GM18508 (cell line): Measurements from ENCODE around the gene GGCT.
"Not testable (repeated sequence)": the region's sequence is repeated elsewhere in the genome, so short reads cannot be mapped to it uniquely, and the experiment has no call there.

Source experiments
- ATAC-seq: cut with Tn5 transposase; IDR thresholded peaks from one replicate; pipeline ENCODE4 v1.9.1; 2021; ENCODE audit warnings: moderate number of reproducible peaks; ENCODE audit not compliant: insufficient read depth, unreplicated experiment

GGCT gene, protein sequence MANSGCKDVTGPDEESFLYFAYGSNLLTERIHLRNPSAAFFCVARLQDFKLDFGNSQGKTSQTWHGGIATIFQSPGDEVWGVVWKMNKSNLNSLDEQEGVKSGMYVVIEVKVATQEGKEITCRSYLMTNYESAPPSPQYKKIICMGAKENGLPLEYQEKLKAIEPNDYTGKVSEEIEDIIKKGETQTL

DNA sequence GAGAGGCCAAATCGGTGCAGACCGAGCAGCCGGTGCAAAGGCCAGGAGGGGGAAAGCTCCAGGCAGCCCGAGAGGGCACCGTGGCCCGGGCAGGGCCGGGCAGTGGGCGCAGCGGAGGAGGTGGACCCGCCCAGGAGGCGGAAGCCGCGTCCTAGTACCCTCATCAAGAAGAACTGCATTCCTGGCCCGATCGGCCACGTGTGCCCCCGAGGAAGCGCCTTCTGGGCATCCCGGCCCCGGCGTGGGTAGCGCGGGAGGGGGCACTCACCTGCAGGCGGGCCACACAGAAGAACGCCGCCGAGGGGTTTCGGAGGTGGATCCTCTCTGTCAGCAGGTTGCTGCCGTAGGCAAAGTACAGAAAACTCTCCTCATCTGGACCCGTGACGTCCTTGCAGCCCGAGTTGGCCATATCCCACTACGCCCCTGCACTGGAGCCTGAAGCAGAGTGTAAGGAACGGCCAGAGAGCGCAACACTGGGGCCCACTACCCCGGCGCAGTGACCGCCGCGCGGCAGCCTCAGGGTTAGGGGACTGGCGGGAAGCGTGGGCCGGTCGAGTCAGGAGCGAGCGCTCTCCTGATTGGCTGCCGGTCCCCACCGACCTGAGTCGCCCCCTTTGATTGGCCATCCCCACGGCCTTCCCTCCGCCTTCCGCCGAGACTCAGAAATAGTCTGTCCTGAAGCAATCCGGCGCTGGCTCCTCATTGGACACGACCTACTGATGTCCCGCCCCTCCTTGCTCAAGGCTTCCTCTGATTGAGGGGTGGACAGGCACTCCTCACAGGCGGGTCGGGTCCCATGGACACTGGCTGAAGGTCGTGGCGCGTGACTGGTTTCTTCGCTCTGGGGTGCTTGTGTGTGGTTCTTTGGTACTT is at the start of gene GGCT:
GGCT (minus strand) TSS at position 529 of the 873 bp plus-strand sequence; CDS start at position 409, 120 bp downstream.
- peak; percentile 98 for ATAC-seq

DNA sequence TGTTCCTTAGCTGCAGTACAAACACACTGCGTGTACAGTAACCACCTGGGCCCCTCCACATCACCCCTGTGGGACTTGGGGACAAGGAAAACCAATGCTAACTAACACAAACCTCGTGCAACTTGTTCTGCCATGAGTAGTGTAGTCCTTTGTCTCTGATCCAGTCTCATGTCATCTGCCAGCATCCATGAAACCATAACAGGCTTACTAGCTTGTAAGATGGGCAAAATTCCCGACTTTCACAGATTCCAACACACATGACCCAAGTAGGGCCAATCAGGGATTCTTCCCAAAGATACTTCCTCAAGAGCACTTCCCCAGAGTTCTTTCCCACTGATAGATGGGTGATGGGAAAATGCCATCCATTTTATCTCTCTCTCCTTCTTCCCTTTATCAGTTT is 48.9 kb upstream of the GGCT start:
- ATAC-seq = no peak

DNA sequence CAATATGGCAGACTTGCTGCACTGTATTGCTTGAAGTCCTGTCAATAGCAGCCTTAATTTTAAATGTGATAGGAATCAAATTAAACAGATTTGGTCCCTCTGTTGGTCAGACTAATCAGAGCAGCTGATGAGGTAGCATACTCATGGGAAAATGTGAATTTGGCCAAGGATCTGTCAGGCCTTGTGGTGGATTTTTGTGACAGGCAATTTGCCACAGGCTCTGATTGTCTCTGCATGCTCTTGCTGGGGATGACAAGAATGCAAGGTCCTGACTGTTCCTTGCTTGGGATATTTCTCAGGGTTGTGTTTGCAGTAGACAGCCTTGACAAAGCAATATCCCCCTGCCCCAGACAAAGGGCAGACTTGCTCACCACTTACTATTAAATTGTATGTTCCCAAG is 48.5 kb upstream of the GGCT start:
- ATAC-seq = no peak

DNA sequence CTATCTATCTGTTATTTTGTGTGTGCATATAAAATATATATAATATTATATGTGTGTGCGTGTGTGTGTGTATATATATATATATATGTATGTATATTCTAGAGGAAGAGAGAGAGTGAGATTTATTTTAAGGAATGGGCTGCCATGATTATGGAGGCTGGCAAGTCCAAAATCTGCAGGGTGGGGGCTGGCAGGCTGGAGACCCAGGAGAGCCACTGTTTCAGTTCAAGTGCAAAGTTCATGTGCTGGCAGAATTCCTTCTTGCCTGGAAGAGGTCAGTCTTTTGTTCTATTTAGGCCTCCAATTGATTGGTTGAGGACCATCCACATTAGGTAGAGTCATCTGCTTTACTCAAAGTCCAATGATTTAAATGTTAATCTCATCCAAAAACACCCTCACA is 47.7 kb upstream of the GGCT start:
- no peak for ATAC-seq

DNA sequence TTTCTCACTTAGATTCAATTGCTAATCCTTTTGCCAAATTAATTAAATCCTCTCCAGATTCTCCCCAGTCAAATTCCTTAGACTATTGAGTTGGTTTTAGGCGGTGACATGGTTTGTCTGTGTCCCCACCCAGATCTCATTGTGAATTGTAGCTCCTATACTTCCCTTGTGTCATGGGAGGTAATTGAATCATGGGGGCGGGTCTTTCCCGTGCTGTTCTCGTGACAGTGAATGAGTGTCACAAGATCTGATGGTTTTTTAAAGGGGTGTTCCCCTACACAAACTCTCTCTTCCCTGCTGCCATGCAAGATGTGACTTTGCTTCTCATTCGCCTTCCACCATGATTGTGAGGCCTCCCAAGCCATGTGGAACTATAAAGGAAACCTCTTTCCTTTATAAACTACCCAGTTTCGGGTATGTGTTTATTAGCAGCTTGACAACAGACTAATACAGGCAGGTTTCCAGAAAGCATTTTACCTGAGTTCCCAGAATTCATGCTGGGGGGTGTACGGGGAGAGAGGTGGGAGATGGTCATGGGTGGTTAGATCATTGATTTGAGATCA is 45.4 kb upstream of the GGCT start:
- ATAC-seq = no peak

DNA sequence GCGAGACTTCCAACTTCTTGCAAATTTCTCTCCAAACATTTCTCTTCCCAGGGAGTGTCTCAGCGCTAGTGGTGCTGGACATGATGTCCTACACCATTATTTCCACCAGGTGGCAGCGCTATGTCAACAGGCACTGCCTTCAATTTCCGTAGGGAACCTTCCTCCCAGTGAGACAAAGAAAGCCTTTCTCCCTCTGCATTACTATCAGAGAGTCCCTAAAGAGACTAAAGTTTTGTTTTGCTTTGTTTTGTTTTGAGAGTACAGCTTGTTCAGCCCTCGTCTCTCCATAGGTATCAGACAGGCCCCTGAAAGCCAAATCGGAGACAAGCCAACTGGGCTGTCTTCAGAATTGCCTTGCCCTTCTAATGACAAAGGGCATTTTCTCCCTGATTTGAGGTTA is 44.2 kb upstream of the GGCT start:
- no peak for ATAC-seq

DNA sequence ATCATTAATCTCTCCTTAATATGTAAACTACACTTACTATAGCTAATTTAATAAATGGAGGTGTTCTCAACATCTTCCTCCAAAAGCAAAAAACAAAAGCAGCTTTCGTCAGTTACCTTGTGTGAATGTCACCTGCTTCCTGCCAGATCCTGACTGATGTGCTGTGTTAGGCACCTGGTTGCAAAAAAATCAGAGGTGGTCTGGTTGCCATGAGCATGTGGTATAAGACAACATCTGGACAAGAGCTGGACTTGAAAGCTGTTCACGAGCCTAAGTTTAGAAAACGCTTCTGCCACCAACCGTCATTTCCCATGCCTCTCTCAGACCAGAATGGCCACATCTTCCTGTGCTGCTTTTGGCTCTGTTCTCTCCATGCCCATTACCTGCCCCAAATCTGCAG is 42.0 kb upstream of the GGCT start:
- ATAC-seq = no peak

DNA sequence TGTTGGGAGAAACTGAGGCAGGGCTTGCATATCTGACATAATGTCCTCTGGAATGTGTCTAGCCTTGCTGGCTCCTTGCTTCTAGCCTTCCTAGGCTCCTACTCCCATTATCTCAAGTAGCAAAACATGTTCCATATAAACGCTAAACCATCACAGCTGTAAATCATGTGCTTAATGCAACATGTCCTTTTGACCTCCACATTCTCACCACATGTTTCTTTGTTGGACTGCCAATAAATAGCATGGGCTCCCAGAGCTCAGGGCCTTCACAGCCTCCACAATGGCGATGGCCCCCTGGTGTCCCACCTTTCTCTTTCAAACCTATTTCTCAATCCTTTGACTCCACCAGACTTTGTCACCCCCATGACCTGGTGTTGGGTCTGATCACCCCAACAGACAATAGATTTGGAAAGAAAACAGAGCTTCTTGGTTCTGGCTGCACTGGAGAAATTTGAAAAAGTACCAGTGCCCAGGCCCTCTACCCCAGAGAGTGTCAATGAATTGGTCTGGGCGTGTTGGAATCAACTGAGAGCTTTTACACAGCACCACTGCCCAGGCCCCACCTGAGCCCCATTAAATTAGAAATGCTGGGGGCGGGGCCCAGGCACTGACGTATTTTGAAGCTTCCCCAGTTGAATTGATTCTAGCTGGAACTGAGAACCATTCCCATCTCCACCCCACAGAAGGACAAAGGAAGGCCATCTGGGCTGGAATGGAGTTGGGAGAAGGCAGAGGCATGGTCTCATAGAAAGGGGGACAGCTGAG is 41.3 kb upstream of the GGCT start:
- ATAC-seq = no peak

DNA sequence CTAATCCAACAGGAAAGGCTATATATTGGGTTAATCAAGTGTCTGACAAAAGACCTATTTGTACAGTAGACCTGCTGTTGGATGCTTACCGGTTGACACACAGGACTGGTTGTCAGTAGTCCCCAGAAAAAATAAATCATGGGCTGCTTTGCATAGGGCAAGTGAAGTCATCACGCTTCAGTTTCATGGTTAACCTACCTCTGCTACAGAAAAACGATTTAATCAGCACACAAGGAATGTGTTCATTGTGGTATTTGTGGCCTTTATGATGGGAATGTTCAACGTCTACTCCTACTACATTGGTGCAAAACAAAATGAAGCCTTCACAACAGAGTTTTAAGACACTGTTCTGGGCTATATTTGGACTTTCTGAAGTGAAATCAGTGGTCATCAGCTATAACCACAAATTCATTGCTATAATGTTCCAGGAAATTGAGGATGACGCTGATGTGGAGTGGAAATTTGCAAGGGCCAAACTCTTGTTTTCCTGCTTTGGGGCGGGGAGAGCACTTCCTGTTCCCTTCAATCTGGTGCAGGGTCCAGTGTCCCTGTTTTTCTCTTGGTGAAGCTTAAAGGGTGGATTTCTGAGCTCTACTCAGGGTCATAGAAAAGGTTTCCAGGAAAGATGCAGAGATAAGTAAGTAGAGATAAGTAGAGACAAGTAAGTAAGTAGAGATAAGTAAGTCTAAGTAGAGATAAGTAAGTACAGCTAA is 39.3 kb upstream of the GGCT start:
- ATAC-seq = no peak

DNA sequence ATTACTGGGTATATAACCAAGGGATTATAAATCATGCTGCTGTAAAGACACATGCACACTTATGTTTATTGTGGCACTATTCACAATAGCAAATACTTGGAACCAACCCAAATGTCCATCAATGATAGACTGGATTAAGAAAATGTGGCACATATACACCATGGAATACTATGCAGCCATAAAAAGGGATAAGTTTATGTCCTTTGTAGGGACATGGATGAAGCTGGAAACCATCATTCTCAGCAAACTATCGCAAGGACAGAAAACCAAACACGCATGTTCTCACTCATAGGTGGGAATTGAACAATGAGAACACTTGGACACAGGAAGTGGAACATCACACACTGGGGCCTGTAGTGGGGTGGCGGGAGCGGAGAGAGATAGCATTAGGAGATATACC is 38.5 kb upstream of the GGCT start:
- ATAC-seq = not testable (repeated sequence)

DNA sequence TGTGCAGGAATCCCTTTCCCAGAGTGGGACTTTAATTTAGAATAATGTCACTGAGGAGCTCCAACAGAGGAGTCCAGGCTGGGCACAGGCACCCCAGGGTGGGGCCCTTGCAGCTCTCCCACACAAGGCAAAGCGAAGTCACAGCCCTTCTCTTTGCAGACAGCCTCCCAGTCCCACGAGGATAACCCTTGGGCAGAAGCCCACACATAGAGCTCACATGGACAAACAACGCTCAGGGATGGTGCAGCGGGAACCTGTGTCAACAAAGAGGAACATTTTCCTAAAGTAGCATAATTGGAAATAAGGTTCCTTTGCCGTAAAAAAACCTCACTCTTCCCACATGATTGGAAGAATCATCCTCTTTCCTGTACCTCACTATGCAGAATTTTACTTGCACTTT is 29.3 kb upstream of the GGCT start:
- no peak for ATAC-seq

DNA sequence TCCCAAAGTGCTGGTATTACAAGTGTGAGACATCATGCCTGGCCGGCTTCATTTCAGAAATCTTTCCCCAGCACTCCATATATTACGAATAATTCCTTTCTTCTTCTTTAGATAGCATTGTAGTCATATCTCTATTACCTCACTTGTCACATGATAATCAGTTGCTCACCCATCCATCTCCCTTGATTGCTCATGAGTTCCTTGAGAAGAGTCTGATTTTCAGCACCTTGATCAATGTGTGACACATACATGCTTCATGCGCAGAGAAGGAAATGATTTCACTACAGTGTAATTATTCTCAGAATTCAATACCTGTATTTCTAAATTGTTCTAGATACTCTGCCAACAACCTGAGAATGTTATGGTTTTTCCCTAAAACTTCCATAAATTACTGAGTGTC is 26.7 kb upstream of the GGCT start:
- no peak for ATAC-seq

DNA sequence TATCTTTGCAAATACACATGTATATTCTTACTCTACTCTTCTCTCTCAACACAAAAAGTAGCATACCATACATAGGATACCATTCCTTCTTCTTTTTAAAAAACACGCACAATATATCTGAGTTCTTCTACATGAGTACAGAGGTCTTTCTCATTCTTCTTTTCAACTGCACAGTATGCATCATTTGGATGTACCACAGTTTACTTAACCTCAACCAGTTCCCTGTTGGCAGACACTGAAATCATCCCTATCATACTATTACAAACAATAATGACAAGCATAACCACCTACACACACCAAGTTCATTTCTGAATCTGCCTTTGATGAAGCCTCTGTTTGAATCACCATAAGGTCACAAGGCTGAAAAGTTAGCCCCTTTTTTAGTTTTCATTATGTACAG is 25.7 kb upstream of the GGCT start:
- ATAC-seq = no peak

DNA sequence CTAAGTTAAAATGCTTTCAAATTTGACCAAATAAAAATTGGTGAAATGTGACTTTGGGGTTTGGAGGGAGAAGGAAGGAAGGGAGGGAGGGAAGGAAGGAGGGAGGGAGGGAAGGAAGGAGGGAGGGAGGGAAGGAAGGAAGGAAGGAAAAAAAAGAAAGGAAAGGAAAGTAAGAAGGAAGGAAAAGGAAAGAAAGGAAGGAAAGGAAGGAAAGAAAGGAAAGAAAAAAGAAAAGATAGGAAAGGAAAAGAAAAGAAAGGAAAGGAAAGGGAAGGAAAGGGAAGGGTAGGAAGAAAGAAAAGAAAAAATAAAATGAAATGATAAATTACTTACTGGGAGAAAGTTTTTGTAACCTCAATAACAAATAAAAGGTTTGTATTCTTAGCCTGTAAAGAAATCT is 24.1 kb upstream of the GGCT start:
- ATAC-seq = no peak

DNA sequence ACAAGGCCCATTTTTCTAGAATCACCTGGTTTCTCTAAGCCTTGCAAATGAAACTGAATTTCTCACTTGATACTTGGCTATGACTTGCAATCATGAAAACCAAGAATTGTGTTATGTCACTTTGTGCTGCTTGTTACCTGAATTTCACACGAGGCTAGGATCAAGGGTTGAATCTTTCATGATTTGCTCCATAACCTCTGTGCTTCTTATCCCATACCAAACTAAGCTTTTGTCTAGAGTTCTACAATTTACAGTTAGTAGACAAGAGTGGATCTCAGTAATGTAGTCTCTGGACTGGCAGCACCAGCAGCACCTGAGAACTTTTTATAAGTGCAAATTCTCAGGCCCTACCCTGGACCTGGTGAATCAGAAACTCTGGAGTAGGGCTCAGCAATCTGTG is 22.7 kb upstream of the GGCT start:
- not testable (repeated sequence) for ATAC-seq

DNA sequence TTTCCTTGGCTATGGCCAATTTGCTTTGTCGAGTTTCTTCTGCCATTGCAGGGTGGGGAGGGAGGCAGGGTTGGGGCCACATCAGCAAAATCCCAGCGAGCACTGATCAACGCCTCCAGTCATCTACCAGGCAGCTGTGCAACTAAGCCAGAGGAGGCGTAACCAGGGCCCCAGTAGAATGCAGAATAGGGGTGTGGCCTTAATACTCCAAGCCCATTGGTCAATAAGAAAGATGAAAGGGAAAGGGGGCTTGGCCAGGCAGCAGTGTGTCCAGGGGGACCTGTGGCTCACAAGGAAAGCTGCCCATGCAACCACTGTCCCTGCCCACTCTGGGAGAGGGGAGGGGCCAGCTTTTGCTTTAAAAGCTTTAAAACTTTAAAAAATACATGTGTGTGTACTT is 21.5 kb upstream of the GGCT start:
- ATAC-seq = no peak

DNA sequence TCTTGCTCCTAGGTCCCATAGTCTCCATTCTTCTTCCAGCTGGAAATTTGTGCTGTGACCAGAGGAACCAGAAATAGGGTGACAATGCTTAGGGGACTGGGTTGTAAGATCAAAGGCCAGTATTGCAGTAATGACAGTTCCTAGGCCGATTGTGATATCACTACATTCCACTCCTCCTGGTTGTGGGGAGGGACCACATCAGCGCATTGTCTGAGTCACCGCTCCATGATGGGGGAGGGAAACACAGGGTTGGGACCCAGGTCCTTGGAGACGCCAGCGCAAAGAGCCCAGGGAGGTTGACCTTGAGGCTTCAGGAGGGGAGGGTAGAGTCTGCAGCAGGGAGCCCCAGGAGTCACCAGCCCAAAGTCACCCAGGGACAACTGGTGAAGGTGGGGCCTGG is 20.8 kb upstream of the GGCT start:
- ATAC-seq = no peak

DNA sequence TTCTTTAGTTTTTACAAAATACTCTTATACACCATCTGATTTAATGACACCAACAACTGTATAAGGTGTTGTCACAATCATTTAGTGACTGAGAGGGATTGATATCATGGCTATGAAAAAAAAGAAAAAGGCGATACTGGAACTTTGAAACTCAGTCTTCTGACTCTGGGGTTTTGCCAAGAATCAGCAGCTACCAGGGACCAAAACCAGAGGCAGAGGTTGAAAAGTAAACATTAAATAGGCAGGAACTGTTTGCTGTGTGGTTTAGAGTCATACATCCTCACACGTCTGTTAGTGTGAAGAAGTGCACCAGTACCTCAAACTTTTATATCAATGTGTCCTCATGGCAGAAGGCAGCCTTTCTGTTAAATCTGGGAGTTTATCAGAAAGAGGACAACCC is 19.9 kb upstream of the GGCT start:
- no peak for ATAC-seq

DNA sequence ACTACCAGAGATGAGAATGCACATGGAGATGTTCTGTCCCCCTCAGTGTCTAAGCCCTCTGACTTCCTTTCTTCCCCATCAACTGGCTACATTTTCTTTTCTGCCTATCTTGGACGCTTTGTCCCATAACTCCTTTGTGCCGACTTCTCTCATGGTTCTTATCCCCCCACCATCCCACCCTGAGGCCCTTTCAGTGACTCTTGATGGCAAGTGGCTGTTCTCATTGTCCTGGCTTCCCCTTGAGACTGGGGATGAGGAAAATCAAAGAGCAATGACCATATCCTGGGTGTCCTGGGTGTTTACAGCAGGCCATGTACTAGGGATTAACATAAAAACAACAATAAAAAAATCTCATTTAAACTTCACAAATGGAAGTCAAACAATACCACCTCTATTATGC is 18.8 kb upstream of the GGCT start:
- ATAC-seq = no peak

DNA sequence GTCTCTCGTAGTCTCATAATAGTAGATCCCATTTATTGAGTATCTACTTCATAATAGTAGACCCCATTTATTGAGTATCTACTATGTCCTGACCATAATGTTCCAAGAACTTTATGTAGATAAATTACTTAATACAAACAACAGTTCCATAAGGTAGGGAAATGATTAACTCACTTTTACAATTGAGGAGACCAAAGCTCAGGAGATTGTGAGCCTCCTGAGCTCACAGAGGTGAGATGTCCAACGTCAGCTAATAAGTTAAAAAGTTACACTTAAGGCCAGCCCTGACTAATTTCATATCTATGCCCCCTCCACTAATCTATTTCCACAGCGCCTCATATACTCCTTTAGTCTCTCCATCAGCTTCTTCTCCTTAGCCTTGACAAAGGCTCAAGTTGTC is 17.5 kb upstream of the GGCT start:
- no peak for ATAC-seq
